Measurements from ENCODE around the gene NALF2.

Gene NALF2

DNA sequence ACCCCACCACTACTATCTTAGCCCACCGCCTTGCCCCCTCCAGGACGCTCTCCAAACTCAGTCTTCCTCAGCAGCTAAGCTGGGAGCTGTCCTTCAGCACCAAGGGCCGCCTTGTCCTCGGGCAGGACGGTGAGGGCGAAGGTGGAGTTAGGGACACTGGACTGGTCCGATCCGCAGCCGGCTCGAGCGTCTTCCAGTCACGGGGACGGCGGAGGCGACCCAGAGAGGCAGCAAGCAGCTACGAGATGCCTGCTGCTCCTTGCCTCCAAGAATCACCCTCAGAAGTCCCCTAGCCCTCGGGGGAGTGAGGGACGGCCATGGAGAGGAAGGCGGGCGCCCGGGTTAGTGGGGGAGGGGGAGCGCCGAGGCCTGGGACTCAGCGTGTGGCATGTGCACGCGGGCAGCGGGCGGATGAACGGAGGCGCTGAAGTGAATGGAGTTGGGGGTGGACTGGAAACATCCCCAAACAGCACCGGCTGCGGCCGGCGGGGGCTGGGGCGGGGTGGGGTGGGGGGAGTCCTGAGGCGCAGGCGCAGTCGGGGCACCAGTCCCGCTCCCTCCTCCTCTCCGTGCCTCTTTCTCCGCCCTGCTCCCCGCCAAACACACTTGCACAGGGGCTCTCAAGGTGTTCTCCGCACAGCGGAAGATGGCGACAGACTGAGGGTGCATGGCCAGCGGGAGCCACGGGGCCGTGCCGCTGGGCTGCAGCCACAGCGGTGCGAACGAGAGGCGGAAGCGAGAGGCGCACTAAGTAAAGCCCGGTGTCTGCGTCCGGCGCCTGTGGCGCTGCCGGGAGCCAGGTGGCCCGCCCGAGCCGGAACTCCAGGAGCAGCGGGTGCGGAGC, at the start of gene NALF2:
Gene NALF2, plus strand, starts transcription at position 545 of the 844 bp plus-strand sequence. CDS start 957 bp downstream, outside the sequence.
- in situ Hi-C loops (cut with HindIII; ENCODE audit: low sequenced_read_pairs), result no loop called here

DNA sequence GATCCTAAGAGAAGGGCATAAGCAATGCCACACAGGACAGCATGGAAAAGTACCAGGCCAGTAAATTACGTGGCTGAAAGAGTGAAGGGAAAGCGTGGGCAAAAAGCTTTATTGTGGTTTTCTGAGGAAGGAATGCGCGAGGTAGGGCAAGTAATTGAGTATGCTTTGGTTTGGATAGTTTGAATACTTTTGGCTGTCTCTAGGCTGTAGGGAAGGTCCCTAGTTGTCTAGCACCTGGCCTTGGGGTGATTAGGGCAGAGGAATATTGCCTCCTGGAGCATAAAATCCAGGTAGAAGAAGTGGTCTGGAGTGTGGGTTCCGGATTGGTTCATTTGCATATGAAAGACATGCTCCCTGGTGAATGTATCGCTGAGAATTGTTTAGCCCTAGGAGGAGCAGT, 46.4 kb upstream of the NALF2 start:
- in situ Hi-C loops (cut with HindIII; ENCODE audit: low sequenced_read_pairs), result no loop called here

DNA sequence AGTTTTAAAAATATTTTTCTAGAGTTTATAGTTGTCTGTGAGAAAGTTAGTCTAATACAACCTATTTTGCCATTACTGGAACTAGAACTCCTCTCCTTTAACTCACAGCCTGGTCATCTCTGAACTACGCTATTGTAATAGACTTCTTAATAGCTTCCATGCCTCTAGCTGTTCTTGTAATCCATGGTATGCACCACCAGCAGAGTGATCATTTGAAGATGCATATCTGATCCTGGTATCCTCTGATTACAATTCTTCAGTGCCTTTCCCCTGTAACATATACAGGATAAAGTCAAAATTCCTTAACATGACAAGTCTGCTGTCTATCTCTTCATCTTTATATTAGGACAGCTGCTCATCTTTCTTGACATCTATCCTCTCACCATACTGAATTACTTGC, 37.6 kb upstream of the NALF2 start:
- in situ Hi-C loops (cut with HindIII; ENCODE audit: low sequenced_read_pairs), result no loop called here

GRCh38 chrX:69469975-69470374, 34.2 kb upstream of the NALF2 start:
- in situ Hi-C loops (cut with HindIII; ENCODE audit: low sequenced_read_pairs), result no loop called here

- in situ Hi-C loops (cut with HindIII; ENCODE audit: low sequenced_read_pairs), result no loop called here
Measured at GRCh38 chrX:69489625-69490024, 14.5 kb upstream of the NALF2 start.

GRCh38 chrX:69493193-69493592, 10.9 kb upstream of the NALF2 start:
- in situ Hi-C loops (cut with HindIII; ENCODE audit: low sequenced_read_pairs), result no loop called here

DNA sequence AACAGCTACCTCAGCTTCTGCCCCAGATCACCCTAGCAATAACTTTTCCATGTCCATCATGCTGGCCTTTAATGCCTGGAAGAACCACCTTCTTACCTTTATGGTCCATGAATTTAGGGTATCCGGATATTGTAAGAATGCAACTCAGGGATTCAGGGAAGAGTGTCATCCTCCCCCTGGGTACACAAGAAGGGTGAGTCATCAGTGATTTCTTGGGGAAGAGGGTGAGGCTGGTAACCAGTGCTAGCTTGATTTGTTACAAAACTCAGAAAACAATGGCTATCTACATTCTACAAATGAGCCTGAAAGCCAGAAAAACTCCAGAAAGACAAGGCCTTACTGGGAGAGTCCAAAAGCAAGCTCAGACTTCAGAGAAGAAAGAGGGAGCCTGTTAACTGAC, 10.4 kb upstream of the NALF2 start:
- in situ Hi-C loops (cut with HindIII; ENCODE audit: low sequenced_read_pairs), result no loop called here

DNA sequence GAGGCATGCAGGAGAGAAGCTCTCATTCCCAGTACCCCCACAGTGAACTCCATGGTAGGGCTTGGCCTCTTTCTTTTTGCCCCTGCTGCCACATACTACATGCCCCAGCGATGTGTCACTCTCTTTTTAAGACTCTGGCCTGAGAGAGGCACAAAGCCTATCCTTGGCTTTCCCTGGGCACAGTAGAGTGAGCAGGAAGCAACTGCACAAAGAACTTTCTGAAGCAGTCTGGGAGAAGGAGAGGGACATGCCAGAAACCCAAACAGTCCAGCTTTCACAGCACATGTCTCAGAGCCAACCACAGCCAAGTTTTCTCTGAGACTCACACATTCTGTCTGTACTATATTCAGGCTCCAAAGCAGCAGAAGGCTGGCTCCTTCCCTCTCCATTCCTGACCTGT, 7.9 kb upstream of the NALF2 start:
- in situ Hi-C loops (cut with HindIII; ENCODE audit: low sequenced_read_pairs), result no loop called here

DNA sequence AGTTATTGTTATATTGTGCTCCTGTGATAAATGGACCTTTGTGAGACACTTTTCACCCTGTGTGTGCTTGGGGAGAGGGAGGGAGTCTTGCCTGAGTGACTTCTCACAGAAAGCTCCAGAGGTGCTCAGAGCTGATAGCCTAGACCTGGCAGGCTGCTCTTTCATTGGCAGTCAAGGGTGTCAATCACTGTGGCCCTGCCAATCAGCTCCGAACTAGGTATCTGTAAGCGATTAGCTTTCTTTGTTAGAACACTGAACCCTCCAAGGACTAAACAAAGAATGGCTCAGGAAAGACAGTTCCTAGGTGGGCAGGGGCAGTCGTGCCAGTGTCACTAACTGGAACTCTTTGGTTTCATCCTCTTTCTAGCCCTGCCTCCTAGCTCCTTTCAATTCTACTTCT, 2.7 kb upstream of the NALF2 start:
- in situ Hi-C loops (cut with HindIII; ENCODE audit: low sequenced_read_pairs), result no loop called here

- in situ Hi-C loops (cut with HindIII; ENCODE audit: low sequenced_read_pairs), result no loop called here
Measured at GRCh38 chrX:69503228-69503781, 821 bp upstream of the NALF2 start.

DNA sequence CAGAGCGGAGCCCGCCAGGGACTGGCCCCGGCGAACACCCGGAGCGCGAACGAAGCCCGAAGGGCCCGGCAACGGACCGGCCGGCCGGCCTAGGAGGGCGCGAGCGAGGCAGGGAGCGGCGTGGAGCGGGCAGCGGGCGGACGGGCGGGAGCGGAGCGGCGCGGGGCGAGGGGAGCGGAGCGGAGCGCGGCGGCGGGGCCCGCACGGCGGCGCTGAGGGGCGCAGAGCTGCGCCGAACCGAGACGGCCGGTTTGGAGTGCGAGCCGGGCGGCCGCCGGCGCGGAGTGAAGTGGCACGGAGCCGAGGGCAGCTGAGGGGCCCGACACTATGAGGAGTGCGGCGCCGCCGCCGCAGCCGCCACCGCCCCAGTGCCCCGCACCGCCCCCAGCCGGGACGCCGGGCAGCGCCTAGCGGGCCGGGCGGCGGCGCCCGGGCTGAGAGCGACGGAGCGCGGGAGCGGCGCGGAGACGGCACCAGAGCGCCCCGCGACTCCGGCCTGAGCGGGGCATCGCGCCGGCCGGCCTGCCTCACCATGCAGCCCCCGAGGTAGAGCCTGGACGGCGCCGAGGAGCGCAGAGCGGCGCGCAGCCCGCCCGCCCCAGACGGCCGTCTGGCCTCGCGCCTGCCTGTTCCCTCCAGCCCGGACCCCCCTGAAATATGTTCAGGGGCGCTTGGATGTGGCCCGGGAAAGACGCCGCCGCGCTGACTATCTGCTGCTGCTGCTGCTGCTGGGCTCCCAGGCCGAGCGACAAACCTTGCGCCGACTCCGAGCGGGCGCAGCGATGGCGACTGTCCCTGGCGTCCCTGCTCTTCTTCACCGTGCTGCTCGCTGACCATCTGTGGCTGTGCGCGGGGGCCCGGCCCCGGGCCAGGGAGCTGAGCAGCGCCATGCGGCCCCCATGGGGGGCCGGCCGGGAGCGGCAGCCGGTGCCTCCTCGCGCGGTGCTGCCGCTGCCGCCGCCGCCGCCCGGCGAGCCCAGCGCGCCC, 793 bp downstream of the NALF2 start:
- in situ Hi-C loops (cut with HindIII; ENCODE audit: low sequenced_read_pairs), result no loop called here

DNA sequence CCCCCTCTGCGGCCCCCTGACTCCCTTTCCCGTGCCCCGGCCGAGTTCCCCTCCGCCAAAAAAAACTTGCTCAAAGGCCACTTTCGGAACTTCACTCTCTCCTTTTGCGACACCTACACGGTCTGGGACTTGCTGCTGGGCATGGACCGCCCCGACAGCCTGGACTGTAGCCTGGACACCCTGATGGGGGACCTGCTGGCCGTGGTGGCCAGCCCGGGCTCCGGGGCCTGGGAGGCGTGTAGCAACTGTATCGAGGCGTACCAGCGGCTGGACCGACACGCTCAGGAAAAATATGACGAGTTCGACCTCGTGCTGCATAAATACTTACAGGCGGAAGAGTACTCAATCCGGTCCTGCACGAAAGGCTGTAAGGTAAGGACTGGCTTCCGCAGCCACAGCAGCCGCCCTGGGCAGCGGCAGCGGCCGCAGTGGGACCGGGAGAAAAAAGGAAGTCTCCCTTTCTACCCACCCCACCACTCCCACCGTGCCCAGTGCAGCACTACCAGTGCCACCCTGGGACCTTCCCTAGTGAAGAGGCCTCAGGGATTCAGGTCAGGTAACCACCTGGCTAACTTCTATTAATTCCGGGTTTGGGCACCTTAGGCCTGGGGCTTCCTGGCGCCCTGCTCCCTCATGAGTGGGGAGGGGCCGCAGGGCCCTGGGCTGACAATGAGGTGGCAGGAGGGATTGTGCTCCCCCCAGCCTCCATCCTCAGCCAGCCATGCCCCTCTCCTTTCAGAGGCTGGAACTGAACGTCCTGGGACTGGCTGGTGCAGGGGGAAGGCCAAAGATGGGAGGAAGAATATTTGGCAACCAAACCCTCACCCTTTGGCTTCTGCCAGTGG, 1.9 kb downstream of the NALF2 start:
- in situ Hi-C loops (cut with HindIII; ENCODE audit: low sequenced_read_pairs), result no loop called here

DNA sequence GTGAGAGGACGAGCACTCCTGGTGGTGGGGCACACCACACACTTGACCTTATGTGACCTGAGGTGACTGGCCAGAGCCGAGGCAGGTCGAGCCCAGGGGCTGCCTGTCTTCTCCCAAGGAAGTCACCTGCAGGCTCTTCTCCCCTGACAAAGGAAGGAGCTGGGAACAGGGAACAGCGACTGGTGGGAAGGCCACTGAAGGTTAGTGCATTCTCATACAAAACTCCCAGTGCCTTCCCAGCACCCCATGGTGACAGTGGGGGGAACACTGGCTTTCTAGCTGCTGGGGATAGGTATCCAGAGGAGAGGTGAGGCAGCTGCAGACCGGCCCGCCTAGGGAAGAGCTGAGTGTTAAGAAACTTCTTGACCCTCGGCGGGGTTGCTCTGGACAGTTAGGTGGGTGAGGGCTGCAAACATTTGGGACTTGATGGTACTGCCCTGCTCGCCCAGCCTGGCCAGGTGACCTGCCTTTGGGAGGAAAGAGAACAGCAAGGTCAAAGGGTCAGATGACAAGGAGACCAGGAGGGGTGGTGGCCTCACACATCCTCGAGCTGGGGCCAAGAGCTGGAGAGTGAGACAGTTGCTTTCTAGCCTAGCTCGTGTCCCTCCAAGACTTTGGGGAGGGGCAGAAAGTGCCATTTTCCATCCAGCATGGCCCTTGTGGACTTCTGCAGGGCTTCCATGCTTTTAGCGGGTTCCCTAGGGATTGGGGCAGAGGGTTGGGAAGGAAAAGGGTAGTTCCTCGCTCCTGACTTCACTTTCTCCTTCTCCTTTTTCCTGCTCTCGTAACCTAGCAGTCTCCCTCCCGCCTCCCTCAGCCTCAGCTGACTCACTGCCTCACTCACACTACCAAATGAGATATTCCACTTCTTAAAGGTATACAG, 2.7 kb downstream of the NALF2 start:
- in situ Hi-C loops (cut with HindIII; ENCODE audit: low sequenced_read_pairs), result no loop called here

- in situ Hi-C loops (cut with HindIII; ENCODE audit: low sequenced_read_pairs), result no loop called here
Measured at GRCh38 chrX:69507500-69507789, 3.3 kb downstream of the NALF2 start.

DNA sequence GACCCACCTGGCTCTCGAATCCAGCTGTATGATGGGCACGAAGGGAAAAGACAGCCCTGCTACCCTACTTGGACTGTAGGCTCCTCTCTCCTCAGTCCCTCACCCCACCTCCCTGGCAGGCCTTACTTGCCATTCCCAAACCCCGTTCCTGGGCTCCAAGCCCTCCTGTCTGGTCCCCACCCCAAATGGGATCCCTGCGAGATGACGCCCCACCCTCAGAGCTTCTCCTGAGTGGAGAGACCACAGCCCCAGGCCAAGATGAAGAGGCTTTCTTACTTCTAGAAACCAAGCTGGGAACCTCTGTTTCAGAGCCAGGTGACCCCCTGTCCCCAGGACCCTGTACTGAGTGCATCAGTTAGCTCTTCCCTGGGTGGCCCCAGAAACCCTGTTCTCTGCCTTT, 4.5 kb downstream of the NALF2 start:
- in situ Hi-C loops (cut with HindIII; ENCODE audit: low sequenced_read_pairs), result no loop called here

GRCh38 chrX:69510137-69510715, 6.1 kb downstream of the NALF2 start:
- in situ Hi-C loops (cut with HindIII; ENCODE audit: low sequenced_read_pairs), result no loop called here

GRCh38 chrX:69510914-69511513, 6.9 kb downstream of the NALF2 start:
- in situ Hi-C loops (cut with HindIII; ENCODE audit: low sequenced_read_pairs), result no loop called here

DNA sequence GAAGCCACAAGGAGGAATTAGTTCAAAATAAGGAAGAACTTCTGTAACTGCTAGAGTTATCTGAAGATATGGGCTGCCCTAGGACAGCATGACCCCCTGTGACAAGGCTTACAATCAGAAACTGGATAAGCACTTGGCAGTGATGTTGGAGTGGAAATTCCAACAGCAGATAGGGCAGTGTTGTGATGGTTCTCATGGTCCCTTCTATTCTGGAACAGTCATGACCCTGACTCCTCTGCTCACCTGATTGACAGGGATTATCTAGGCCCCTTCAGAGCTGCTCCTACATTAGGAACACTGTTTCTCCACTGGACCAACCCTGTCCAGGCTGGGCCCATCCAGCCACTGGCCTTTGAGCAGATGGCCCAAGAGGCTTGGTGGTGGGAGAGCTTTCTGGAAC, 17.9 kb downstream of the NALF2 start:
- in situ Hi-C loops (cut with HindIII; ENCODE audit: low sequenced_read_pairs), result no loop called here

GRCh38 chrX:69523314-69523713, 19.2 kb downstream of the NALF2 start:
- in situ Hi-C loops (cut with HindIII; ENCODE audit: low sequenced_read_pairs), result no loop called here
